ENCODE measurements around the gene MAN2B2. TPM values are rescaled to one million over a fixed set of nuclear protein-coding genes. Genes with fewer than 3 reads are reported as not detected.

MAN2B2 gene
- total and polyA plus RNA-seq, 10 donors, result 7.9 to 40.3 (median 31.8) TPM

GRCh38 chr4:6562931-6563901, 11.8 kb upstream of the MAN2B2 start:
- DNase-seq, result no peak
- TF ChIP-seq, protein P1, sequence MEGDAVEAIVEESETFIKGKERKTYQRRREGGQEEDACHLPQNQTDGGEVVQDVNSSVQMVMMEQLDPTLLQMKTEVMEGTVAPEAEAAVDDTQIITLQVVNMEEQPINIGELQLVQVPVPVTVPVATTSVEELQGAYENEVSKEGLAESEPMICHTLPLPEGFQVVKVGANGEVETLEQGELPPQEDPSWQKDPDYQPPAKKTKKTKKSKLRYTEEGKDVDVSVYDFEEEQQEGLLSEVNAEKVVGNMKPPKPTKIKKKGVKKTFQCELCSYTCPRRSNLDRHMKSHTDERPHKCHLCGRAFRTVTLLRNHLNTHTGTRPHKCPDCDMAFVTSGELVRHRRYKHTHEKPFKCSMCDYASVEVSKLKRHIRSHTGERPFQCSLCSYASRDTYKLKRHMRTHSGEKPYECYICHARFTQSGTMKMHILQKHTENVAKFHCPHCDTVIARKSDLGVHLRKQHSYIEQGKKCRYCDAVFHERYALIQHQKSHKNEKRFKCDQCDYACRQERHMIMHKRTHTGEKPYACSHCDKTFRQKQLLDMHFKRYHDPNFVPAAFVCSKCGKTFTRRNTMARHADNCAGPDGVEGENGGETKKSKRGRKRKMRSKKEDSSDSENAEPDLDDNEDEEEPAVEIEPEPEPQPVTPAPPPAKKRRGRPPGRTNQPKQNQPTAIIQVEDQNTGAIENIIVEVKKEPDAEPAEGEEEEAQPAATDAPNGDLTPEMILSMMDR (IDR thresholded peaks at IDR 0.05 in 8 of 11, conservative IDR thresholded peaks at IDR 0.05 in 3 of 11), result no peak
- TF ChIP-seq POLR2A (IDR thresholded peaks at IDR 0.05) (no peak), POLR2AphosphoS5 (IDR thresholded peaks at IDR 0.05) (no peak)
- Histone ChIP-seq H3K36me3 (no peaks in the 10 kb centered on the region), H3K9me3 (no peaks in the 10 kb centered on the region), H3K4me3 (peak overlapping the region in 7 of 8 donors; percentile 16 to 61 (median 31)), H3K4me1 (peaks cover 6 to 19% (median 14%) of the 10 kb centered on the region in 6 donors), H3K27me3 (replicated peaks in 1 of 7) (peaks cover 8 to 82% (median 47%) of the 10 kb centered on the region in 7 donors), H3K27ac (no peak overlapping the region)
- intact Hi-C loops (cut with DNase I; ENCODE audit: low total_unique reads), result no loop called here
- 1 to 5% (median 3%) methylated on average over 52 to 127 of the region's 127 CpGs for WGBS, 5 donors

- H3K4me3 ChIP-seq, result peak overlapping the region in 3 of 8 donors; percentile 14 to 61 (median 14)
Observed at GRCh38 chr4:6563935-6564645, 10.9 kb upstream of the MAN2B2 start.

GRCh38 chr4:6565691-6566390, 9.1 kb upstream of the MAN2B2 start:
- 65 to 74% (median 74%) methylated on average over 14 of the region's 14 CpGs for WGBS, 5 donors
- H3K4me1 ChIP-seq, result peaks cover 6 to 19% (median 14%) of the 10 kb centered on the region in 6 donors
- no peak for DNase-seq
- no peak overlapping the region for H3K4me3 ChIP-seq
- intact Hi-C loops (cut with DNase I; ENCODE audit: low total_unique reads), result no loop called here
- peaks cover 8 to 57% (median 38%) of the 10 kb centered on the region in 7 donors for H3K27me3 ChIP-seq (replicated peaks in 1 of 7)
- TF ChIP-seq POLR2AphosphoS5 (IDR thresholded peaks at IDR 0.05) (no peak), POLR2A (IDR thresholded peaks at IDR 0.05) (no peak)
- TF ChIP-seq, protein P1 (IDR thresholded peaks at IDR 0.05 in 8 of 11, conservative IDR thresholded peaks at IDR 0.05 in 3 of 11), result no peak
- H3K27ac ChIP-seq, result no peak overlapping the region
- no peaks in the 10 kb centered on the region for H3K36me3 ChIP-seq
- H3K9me3 ChIP-seq, result no peaks in the 10 kb centered on the region

More at GRCh38 chr4:6563935-6564645, 10.9 kb upstream of the MAN2B2 start:
- Histone ChIP-seq H3K27ac (no peak overlapping the region), H3K9me3 (no peaks in the 10 kb centered on the region), H3K36me3 (no peaks in the 10 kb centered on the region), H3K4me1 (peaks cover 6 to 19% (median 14%) of the 10 kb centered on the region in 6 donors), H3K27me3 (replicated peaks in 1 of 7) (peaks cover 8 to 74% (median 47%) of the 10 kb centered on the region in 7 donors)
- intact Hi-C loops (cut with DNase I; ENCODE audit: low total_unique reads), result no loop called here
- 11 to 25% (median 16%) methylated on average over 24 to 66 of the region's 66 CpGs for WGBS, 5 donors
- TF ChIP-seq POLR2A (IDR thresholded peaks at IDR 0.05), result no peak
- TF ChIP-seq, protein P1 (IDR thresholded peaks at IDR 0.05 in 8 of 11, conservative IDR thresholded peaks at IDR 0.05 in 3 of 11), result no peak
- no peak for TF ChIP-seq POLR2AphosphoS5 (IDR thresholded peaks at IDR 0.05)
- DNase-seq, result no peak
